HAP-1 (cell line): ENCODE measurements around the gene RNF115.
"Not testable (repeated sequence)": the region's sequence is repeated elsewhere in the genome, so short reads cannot be mapped to it uniquely, and the experiment has no call there.

Experiments used
- DNase-seq, 2 experiments: peaks; one replicate each; pipeline ENCODE4 v3.0.0-alpha.2; 2016 to 2020; ENCODE audit warnings: low spot score in 2 of 2
- H3K27me3 ChIP-seq: fragments of 250-450 bp; sonication (Bioruptor Pico); 2 replicates; pipeline ENCODE4 v1.5.1; 2020; ENCODE audit warnings: low read depth, mild to moderate bottlenecking, moderate library complexity
- H3K36me3 ChIP-seq: fragments of 250-450 bp; sonication (Bioruptor Pico); replicated peaks from 2 replicates; pipeline ENCODE4 v1.5.1; 2020; ENCODE audit warnings: mild to moderate bottlenecking
- H3K4me1 ChIP-seq: fragments of 250-450 bp; sonication (Bioruptor Pico); 2 replicates; pipeline ENCODE4 v1.5.1; 2020; ENCODE audit warnings: mild to moderate bottlenecking
- H3K4me3 ChIP-seq: fragments of 250-450 bp; sonication (Bioruptor Pico); 2 replicates; pipeline ENCODE4 v1.5.1; 2020; ENCODE audit warnings: mild to moderate bottlenecking, moderate library complexity
- H3K9me3 ChIP-seq: fragments of 250-450 bp; sonication (Bioruptor Pico); 2 replicates; pipeline ENCODE4 v1.5.1; 2020; ENCODE audit warnings: mild to moderate bottlenecking, moderate library complexity
- in situ Hi-C: fragments of 300-500 bp; cut with MboI; formaldehyde crosslinking; loops from 3 replicates; pipeline ENCODE4 v1.14.3; 2020; ENCODE audit warnings: low sequenced_read_pairs, inconsistent platforms, mixed read lengths

RNF115 gene

GRCh38 chr1:145760395-145760949 lies 63.4 kb downstream of the RNF115 start:
- in situ Hi-C loops, H3K4me1 ChIP-seq, H3K4me3 ChIP-seq, H3K36me3 ChIP-seq, H3K27me3 ChIP-seq, DNase-seq: not testable (repeated sequence)
- H3K9me3 ChIP-seq, result peaks cover 16% of the 10 kb centered on the region

DNA sequence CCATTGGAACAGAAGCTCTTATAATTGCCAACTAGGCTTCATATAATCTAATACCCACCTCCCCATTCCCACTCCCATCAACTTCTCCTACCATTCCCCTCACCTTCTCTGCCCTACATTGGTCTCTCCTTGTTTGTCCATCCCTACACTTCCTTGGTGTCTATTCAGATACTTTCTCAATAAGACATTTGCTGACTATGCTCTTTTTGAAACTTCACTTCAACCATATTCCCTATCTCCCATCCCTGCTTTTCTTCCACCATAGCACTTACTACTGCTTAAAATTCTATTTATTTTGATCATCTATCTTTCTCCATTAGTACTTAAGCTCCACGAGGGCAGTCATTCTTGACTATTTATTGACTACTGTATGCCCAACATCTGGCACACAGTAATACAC lies 64.2 kb downstream of the RNF115 start:
- in situ Hi-C loops, result no loop called here
- DNase-seq, result no peak
- peaks cover 8% of the 10 kb centered on the region for H3K36me3 ChIP-seq

GRCh38 chr1:145758575-145758974 lies 65.3 kb downstream of the RNF115 start:
- Histone ChIP-seq H3K36me3 (peaks cover 8% of the 10 kb centered on the region), H3K4me1 (no peaks in the 10 kb centered on the region; the same call in 1 of the 2 replicates), H3K9me3 (peaks cover 16% of the 10 kb centered on the region), H3K4me3 (no peak overlapping the region), H3K27me3 (no peaks in the 10 kb centered on the region)
- no peak for DNase-seq
- in situ Hi-C loops, result no loop called here

More for the DNA sequence above, 64.2 kb downstream of the RNF115 start:
- Histone ChIP-seq H3K4me3 (no peak overlapping the region), H3K9me3 (peaks cover 16% of the 10 kb centered on the region), H3K27me3 (no peaks in the 10 kb centered on the region), H3K4me1 (no peaks in the 10 kb centered on the region)

DNA sequence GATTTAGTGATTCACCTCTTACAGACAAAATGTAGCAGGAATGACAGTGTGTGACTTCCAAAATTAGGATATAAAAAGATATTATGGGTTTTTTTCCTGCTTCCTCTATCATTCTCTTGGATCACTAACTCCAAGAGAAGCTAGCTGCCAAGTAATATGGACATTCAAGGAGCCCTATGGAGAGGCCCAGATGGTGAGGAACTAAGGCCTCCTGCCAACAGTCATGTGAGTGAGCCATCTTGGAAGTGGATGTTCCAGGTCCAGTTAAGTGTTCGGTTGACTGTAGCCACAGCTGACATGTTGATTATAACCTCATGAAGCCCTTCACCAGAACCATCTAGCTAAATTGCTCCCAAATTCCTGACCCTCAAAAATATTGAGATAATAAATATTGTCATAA lies 65.8 kb downstream of the RNF115 start:
- no peak for DNase-seq
- Histone ChIP-seq H3K4me1 (no peaks in the 10 kb centered on the region; the same call in 1 of the 2 replicates), H3K9me3 (peaks cover 16% of the 10 kb centered on the region), H3K27me3 (no peaks in the 10 kb centered on the region), H3K36me3 (peaks cover 8% of the 10 kb centered on the region), H3K4me3 (no peak overlapping the region)
- in situ Hi-C loops, result no loop called here

GRCh38 chr1:145757420-145757819 lies 66.5 kb downstream of the RNF115 start:
- Histone ChIP-seq H3K4me3 (no peak overlapping the region), H3K27me3 (no peaks in the 10 kb centered on the region), H3K4me1 (no peaks in the 10 kb centered on the region; the same call in 1 of the 2 replicates), H3K36me3 (peaks cover 8% of the 10 kb centered on the region), H3K9me3 (peaks cover 16% of the 10 kb centered on the region)
- in situ Hi-C loops, result no loop called here
- DNase-seq, result no peak

DNA sequence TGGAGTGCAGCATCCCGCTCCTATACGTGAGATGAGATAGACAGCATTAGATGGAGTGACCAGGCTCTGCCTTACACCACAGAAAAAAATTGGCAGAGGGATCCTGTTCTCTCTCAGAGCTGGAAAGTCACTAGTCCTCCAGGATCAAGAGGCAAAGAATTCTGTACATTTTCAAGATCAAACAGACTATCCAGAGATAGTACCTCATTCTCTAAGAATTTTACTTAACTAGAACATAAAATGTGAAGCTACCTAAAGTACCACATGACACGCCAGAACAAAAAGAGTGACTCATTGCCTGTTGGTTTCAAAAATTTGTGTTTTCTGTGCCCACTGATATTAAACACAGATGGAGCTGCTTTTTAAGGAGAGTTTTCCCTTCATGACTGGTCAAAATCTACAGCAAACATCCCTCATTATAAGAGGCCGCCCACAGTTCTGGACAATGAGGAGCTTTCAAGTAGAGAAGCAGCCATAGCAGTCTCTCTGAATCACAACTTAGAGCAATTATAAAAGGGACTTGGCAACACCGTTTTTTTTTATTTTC lies 72.3 kb downstream of the RNF115 start:
- no peaks in the 10 kb centered on the region; the same call in 1 of the 2 replicates for H3K4me1 ChIP-seq
- H3K36me3 ChIP-seq, result peaks cover 14% of the 10 kb centered on the region
- in situ Hi-C loops, result no loop called here
- H3K9me3 ChIP-seq, result no peaks in the 10 kb centered on the region
- no peak for DNase-seq
- no peak overlapping the region for H3K4me3 ChIP-seq
- H3K27me3 ChIP-seq, result no peaks in the 10 kb centered on the region

DNA sequence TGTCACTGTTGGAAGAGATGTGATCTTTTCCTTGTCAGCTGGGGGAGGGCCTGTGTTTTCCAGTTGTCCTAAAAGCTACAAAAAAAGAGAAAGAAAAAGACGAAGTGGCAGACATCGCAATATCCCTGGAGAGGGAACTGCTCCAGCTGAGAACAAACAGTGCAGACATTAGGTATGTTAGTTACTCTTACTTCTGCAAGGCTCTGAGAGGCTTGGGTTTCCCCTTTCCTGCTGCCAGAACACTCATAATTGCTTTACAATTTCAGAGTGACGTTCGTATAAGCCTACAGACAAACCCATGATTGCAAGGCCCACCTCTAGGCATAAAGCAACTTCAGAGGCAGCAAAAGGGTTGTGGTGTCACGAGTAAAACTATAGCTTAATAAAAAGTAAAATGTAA lies 73.5 kb downstream of the RNF115 start:
- DNase-seq, result no peak
- Histone ChIP-seq H3K4me1 (no peaks in the 10 kb centered on the region; the same call in 1 of the 2 replicates), H3K4me3 (no peak overlapping the region), H3K36me3 (peaks cover 16% of the 10 kb centered on the region), H3K9me3 (no peaks in the 10 kb centered on the region), H3K27me3 (no peaks in the 10 kb centered on the region)
- in situ Hi-C loops, result no loop called here

DNA sequence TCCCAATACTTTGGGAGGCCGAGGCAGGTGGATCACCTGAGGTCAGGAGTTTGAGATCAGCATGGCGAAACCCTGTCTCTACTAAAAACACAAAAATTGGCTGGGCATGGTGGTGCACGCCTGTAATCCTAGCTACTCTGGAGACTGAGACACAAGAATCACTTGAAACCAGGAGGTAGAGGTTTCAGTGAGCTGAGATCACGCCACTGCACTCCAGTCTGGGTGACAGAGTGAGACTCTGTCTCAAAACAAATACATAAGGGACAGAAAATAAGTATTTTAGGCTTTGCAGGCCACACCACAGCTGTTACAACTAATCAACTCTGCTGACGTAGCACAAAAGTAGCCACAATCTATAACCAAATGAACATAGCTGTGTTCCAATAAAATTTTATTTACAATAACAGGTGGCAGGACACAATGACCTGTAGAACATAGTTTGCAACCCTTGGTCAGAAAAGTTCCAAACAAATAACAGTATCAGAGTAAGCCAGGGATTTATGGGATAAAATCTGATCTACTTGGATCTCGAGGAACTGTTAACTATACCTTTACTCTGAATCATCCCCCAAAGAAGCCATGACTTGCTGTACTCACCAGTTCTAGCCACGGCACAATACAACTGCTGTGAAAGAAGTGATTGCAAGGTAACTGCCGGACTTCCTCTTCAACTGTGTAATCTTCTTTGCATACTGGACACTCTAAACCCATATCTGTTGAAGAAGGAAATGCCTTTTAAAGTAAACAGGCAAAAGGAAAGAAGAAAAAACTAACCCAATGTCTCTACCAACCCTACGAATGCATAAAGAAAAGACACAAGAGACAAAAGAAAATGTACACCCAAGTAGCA lies 76.3 kb downstream of the RNF115 start:
- Histone ChIP-seq H3K4me3 (no peak overlapping the region), H3K36me3 (peaks cover 23% of the 10 kb centered on the region), H3K27me3 (no peaks in the 10 kb centered on the region), H3K4me1 (no peaks in the 10 kb centered on the region), H3K9me3 (no peaks in the 10 kb centered on the region)
- no peak for DNase-seq
- in situ Hi-C loops, result no loop called here

DNA sequence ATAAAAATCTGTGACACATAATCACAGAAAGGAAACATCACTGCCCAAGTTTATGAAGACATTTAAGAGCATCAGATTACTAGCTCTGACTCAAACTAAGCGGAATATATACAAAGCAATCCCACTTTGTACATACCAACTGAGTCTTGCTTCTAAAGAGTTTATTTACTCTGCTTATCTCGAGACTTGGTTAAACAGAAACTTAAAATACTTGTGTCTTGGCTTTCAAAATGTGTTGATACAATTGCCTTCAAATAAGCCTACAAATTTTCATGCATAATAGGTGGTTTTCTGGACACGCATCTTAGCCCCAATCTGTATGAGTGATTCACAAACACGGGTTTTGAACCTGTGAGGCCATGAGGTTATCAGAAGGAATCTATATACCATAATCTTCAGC lies 83.6 kb downstream of the RNF115 start:
- no peaks in the 10 kb centered on the region for H3K4me1 ChIP-seq
- no peak for DNase-seq
- H3K4me3 ChIP-seq, result no peak overlapping the region
- H3K9me3 ChIP-seq, result no peaks in the 10 kb centered on the region
- no peaks in the 10 kb centered on the region for H3K27me3 ChIP-seq
- peaks cover 9% of the 10 kb centered on the region for H3K36me3 ChIP-seq
- in situ Hi-C loops, result no loop called here

DNA sequence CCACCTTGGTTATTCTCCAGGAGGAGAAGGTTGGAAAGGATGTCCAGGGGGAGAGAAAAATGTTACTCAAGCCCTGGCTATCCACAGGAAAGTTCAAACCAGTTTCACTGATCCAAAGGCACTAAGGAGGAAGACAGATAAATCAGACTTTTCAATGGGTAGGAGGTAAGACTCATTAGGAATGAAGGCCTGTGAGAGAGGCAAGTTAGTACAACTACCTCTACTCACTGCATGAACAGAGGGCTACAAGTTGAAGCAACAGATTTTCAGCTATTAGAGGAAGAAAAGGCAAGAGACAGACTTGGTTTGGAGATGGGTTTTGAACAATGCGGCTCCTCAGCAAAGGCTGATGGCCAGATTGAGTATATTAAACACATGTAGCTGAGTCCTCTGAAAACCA lies 87.7 kb downstream of the RNF115 start:
- Histone ChIP-seq H3K36me3 (no peaks in the 10 kb centered on the region), H3K9me3 (no peaks in the 10 kb centered on the region), H3K4me1 (no peaks in the 10 kb centered on the region), H3K4me3 (no peak overlapping the region), H3K27me3 (no peaks in the 10 kb centered on the region)
- in situ Hi-C loops, result no loop called here
- no peak for DNase-seq

GRCh38 chr1:145730900-145731299 lies 93.0 kb downstream of the RNF115 start:
- in situ Hi-C loops, result no loop called here
- Histone ChIP-seq H3K27me3 (no peaks in the 10 kb centered on the region), H3K36me3 (no peaks in the 10 kb centered on the region), H3K4me1 (no peaks in the 10 kb centered on the region), H3K9me3 (no peaks in the 10 kb centered on the region), H3K4me3 (no peak overlapping the region)
- no peak for DNase-seq

- H3K36me3 ChIP-seq, result no peaks in the 10 kb centered on the region
- in situ Hi-C loops, result no loop called here
- no peaks in the 10 kb centered on the region for H3K9me3 ChIP-seq
- no peak for DNase-seq
- H3K4me1 ChIP-seq, result no peaks in the 10 kb centered on the region
- H3K4me3 ChIP-seq, result no peak overlapping the region
- H3K27me3 ChIP-seq, result no peaks in the 10 kb centered on the region
Measured at GRCh38 chr1:145730467-145730866, 93.4 kb downstream of the RNF115 start.

DNA sequence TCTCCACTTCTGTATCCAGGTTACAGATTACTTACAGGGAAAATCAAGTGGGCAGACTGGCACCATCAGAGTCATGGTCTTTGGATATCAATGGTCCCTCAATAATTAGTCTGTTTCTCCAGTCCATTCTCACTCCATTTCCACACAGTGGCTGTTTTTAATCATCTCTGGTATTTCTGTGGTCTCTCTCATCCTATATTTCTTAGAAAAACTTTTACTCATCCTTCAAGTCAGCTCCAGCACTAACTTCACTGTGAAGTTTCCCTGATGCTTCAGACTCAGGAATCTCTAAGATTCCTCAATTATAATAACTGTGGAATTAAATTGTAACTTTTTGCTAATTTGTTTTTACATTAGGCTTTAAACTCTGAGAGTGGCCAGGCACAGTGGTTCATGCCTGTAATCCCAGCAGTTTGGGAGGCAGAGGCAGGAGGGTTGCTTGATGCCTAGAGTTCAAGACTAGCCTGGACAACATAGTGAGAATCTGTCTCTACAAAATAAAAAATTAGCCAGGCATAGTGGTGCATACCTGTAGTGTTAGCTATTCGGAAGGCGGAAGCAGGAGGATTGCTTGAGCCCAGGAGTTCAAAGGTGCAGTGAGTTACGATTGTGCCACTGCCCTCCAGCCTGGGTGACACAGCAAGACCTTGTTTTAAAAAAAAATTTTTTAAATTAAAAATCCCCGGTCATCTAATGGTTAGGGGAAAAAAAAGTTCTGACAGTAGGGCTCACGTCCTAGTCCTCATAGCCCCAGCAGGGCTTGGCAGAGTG lies 94.0 kb downstream of the RNF115 start:
- H3K4me3 ChIP-seq, result no peak overlapping the region
- no peak for DNase-seq
- no peaks in the 10 kb centered on the region for H3K36me3 ChIP-seq
- H3K27me3 ChIP-seq, result no peaks in the 10 kb centered on the region
- no peaks in the 10 kb centered on the region for H3K4me1 ChIP-seq
- in situ Hi-C loops, result no loop called here
- H3K9me3 ChIP-seq, result no peaks in the 10 kb centered on the region

- in situ Hi-C loops, result no loop called here
- DNase-seq, result no peak
- Histone ChIP-seq H3K36me3 (no peaks in the 10 kb centered on the region), H3K4me1 (no peaks in the 10 kb centered on the region), H3K27me3 (no peaks in the 10 kb centered on the region), H3K4me3 (no peak overlapping the region), H3K9me3 (no peaks in the 10 kb centered on the region)
Measured at GRCh38 chr1:145729196-145729595, 94.7 kb downstream of the RNF115 start.
